Activated CD8-positive, alpha-beta memory T cell treated with anti-CD3 and anti-CD28 coated beads, Interleukin-2, amount 50 U/mL, for 4 hours (primary cell): ENCODE data around the gene PYGB.

Experiments used
- DNase-seq: peaks from one replicate; pipeline ENCODE4 v3.0.0-alpha.2; 2020

PYGB gene

GRCh38 chr20:25216199-25216945 lies 31.5 kb upstream of the PYGB start:
- no peak for DNase-seq

GRCh38 chr20:25217161-25218108 lies 30.4 kb upstream of the PYGB start:
- DNase-seq, result no peak

- DNase-seq, result no peak
These were observed 29.8 kb upstream of the PYGB start for GRCh38 chr20:25218109-25218486.

- DNase-seq, result no peak
These were observed 29.4 kb upstream of the PYGB start for GRCh38 chr20:25218492-25218891.

GRCh38 chr20:25219365-25219764 lies 28.5 kb upstream of the PYGB start:
- DNase-seq, result no peak

- DNase-seq, result no peak
These were observed 27.7 kb upstream of the PYGB start for GRCh38 chr20:25220021-25220730.

- no peak for DNase-seq
These were observed 26.9 kb upstream of the PYGB start for GRCh38 chr20:25220810-25221591.

- DNase-seq, result no peak
These were observed 26.1 kb upstream of the PYGB start for GRCh38 chr20:25221592-25222460.

GRCh38 chr20:25222461-25223178 lies 25.3 kb upstream of the PYGB start:
- DNase-seq, result no peak

GRCh38 chr20:25223179-25223661 lies 24.7 kb upstream of the PYGB start:
- no peak for DNase-seq

GRCh38 chr20:25223765-25224720 lies 23.8 kb upstream of the PYGB start:
- no peak for DNase-seq

GRCh38 chr20:25224941-25225340 lies 22.9 kb upstream of the PYGB start:
- no peak for DNase-seq

GRCh38 chr20:25225642-25226432 lies 22.0 kb upstream of the PYGB start:
- no peak for DNase-seq

GRCh38 chr20:25226433-25227316 lies 21.2 kb upstream of the PYGB start:
- DNase-seq, result no peak

GRCh38 chr20:25227317-25227831 lies 20.5 kb upstream of the PYGB start:
- no peak for DNase-seq

- DNase-seq, result no peak
These were observed 18.3 kb upstream of the PYGB start for GRCh38 chr20:25229486-25230165.
